ENCODE measurements around the gene KLC4. TPM values are rescaled to one million over a fixed set of nuclear protein-coding genes. Genes with fewer than 3 reads are reported as not detected.

Gene KLC4
- polyA plus RNA-seq, 4 donors: 36.3 to 333 (median 206) TPM

DNA sequence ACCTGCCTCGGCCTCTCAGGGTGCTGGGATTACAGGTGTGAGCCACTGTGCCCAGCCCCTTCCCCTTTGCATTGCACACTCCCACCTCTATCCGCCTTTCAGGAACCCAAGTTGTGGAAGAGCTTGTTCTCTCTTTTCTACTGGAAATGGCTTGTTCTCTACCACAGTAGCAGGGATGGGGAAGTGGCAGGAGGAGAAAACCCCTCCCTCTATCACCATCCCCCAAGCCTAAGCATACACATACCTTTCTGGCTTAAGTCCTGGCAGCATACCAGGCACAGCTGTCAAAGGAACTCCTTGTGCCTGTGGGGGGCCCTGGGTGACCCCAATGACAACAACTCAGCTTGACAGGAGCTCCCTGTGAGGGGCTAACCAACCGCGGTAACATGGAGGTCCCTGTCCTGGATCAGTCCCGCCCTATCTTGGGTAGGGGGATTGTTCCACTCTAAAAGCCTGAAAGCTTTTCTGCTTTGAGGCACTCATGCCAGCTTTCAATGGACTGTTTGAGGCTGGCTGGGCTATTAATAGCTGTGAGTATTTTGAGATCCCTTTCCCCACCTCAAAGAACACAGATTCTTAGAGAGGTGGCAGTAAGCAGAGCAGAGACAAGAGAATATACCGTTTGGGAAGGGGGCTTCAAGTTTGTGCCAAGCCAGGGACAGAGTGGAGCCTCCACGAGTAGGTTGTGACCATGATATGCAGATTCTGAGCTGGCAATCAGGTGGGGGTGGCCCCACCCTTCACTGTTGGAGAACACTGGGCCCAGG, 43.1 kb upstream of the KLC4 start:
- Histone ChIP-seq H3K4me3 (ENCODE audit: low read depth in 1 of 3, low read length in 3 of 3) (no peak overlapping the region), H3K27ac (ENCODE audit: low read depth in 1 of 3, low read length in 2 of 3) (no peak overlapping the region), H3K27me3 (ENCODE audit: control insufficient read depth in 3 of 3, insufficient read depth in 3 of 3, low read length in 3 of 3) (no peaks in the 10 kb centered on the region), H3K9me3 (ENCODE audit: control insufficient read depth in 2 of 2, insufficient read depth in 1 of 2, low read depth in 1 of 2, low read length in 1 of 2) (no peaks in the 10 kb centered on the region), H3K36me3 (ENCODE audit: control insufficient read depth in 3 of 3, insufficient read depth in 2 of 3, low read depth in 1 of 3, low read length in 3 of 3) (peaks cover 7 to 65% (median 11%) of the 10 kb centered on the region in 3 donors), H3K4me1 (ENCODE audit: control insufficient read depth in 3 of 3, insufficient read depth in 2 of 3, low read depth in 1 of 3, low read length in 2 of 3) (peaks cover 4 to 25% (median 13%) of the 10 kb centered on the region in 3 donors)
- DNase-seq: no peak
- FAIRE-seq: no peak
- 70 to 77% (median 72%) methylated on average over 7 of the region's 7 CpGs for WGBS, 3 donors

DNA sequence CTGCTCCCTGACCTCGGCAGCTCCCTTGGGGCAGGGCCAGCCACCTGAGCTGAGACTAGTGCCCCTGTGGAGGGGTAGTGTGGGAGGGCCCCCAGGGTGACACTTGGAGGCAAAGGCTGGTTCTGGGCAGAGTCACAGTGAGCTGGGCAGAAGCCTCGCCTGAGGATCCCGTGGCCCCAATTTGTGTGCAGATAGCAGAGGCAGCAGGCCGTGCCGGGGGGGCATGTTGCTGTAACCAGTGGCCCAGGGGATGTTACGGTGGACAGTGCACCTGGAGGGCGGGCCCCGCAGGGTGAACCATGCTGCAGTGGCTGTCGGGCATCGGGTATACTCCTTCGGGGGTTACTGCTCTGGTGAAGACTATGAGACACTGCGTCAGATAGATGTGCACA, 42.5 kb upstream of the KLC4 start:
- FAIRE-seq: no peak
- H3K27me3 ChIP-seq (ENCODE audit: control insufficient read depth in 3 of 3, insufficient read depth in 3 of 3, low read length in 3 of 3): no peaks in the 10 kb centered on the region
- peaks cover 4 to 25% (median 13%) of the 10 kb centered on the region in 3 donors for H3K4me1 ChIP-seq (ENCODE audit: control insufficient read depth in 3 of 3, insufficient read depth in 2 of 3, low read depth in 1 of 3, low read length in 2 of 3)
- 82 to 90% (median 88%) methylated on average over 12 of the region's 12 CpGs for WGBS, 3 donors
- no peak overlapping the region for H3K4me3 ChIP-seq (ENCODE audit: low read depth in 1 of 3, low read length in 3 of 3)
- no peaks in the 10 kb centered on the region for H3K9me3 ChIP-seq (ENCODE audit: control insufficient read depth in 2 of 2, insufficient read depth in 1 of 2, low read depth in 1 of 2, low read length in 1 of 2)
- DNase-seq: no peak
- H3K27ac ChIP-seq (ENCODE audit: low read depth in 1 of 3, low read length in 2 of 3): no peak overlapping the region
- peaks cover 2 to 59% (median 7%) of the 10 kb centered on the region in 3 donors for H3K36me3 ChIP-seq (ENCODE audit: control insufficient read depth in 3 of 3, insufficient read depth in 2 of 3, low read depth in 1 of 3, low read length in 3 of 3)

DNA sequence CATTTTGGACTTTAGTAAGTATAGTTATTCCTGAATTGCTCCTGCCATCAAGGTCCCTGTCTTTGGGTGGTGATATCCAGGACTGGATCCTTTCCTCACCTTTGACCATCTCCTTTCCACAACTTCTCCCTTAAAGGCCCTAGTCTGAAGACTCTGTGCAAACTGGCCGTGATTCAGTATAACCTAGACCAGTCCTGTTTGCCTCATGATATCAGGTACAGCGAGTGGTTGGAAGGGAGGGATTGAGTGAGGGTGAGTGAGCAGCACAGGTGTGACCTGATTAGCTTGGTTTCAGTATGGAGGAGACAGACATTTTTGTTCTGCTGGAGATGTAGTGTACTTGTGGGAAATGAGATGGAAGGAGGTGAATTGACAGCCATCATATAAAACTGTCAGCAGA, 40.3 kb upstream of the KLC4 start:
- 88 to 91% (median 90%) methylated on average over 2 of the region's 2 CpGs for WGBS, 3 donors
- FAIRE-seq: no peak
- Histone ChIP-seq H3K36me3 (ENCODE audit: control insufficient read depth in 3 of 3, insufficient read depth in 2 of 3, low read depth in 1 of 3, low read length in 3 of 3) (peaks cover 2 to 65% (median 7%) of the 10 kb centered on the region in 3 donors), H3K4me1 (ENCODE audit: control insufficient read depth in 3 of 3, insufficient read depth in 2 of 3, low read depth in 1 of 3, low read length in 2 of 3) (peaks cover 0 to 24% (median 10%) of the 10 kb centered on the region in 3 donors), H3K27me3 (ENCODE audit: control insufficient read depth in 3 of 3, insufficient read depth in 3 of 3, low read length in 3 of 3) (no peaks in the 10 kb centered on the region), H3K9me3 (ENCODE audit: control insufficient read depth in 2 of 2, insufficient read depth in 1 of 2, low read depth in 1 of 2, low read length in 1 of 2) (no peaks in the 10 kb centered on the region), H3K4me3 (ENCODE audit: low read depth in 1 of 3, low read length in 3 of 3) (no peak overlapping the region), H3K27ac (ENCODE audit: low read depth in 1 of 3, low read length in 2 of 3) (no peak overlapping the region)
- DNase-seq: no peak

DNA sequence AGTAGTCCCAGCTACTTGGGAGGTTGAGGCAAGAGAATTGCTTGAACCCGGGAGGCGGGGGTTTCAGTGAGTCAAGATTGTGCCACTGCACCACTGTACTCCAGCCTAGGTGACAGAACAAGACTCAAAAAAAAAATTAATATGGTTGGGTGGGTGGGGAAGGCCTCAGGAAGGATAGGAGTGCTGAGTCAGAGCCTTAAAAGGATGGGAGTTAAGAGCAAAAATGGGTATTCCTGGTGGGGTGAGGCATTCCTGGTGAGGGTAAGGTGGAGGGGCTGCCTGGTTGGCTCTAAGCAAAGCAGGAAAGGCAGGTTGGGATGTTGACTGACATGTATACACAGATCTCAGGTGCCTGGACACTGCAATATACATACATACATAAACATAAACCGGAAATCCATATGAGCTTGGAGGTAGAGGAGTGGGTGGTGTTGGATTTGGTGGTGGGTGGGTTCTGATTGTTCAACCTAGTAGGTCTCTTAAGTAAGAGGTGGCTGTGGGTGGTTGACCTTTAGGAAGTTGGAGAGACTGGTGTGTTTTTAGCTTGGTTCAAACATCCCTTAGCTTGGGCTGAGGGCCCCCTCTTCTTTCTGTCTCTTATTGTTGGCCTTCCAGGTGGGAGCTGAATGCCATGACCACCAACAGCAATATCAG, 39.3 kb upstream of the KLC4 start:
- H3K27me3 ChIP-seq (ENCODE audit: control insufficient read depth in 3 of 3, insufficient read depth in 3 of 3, low read length in 3 of 3): no peaks in the 10 kb centered on the region
- H3K36me3 ChIP-seq (ENCODE audit: control insufficient read depth in 3 of 3, insufficient read depth in 2 of 3, low read depth in 1 of 3, low read length in 3 of 3): peaks cover 4 to 71% (median 7%) of the 10 kb centered on the region in 3 donors
- H3K27ac ChIP-seq (ENCODE audit: low read depth in 1 of 3, low read length in 2 of 3): peak overlapping the region in 1 of 3 donors; percentile 86
- no peak overlapping the region for H3K4me3 ChIP-seq (ENCODE audit: low read depth in 1 of 3, low read length in 3 of 3)
- DNase-seq: no peak
- 93 to 97% (median 96%) methylated on average over 3 of the region's 3 CpGs for WGBS, 3 donors
- H3K9me3 ChIP-seq (ENCODE audit: control insufficient read depth in 2 of 2, insufficient read depth in 1 of 2, low read depth in 1 of 2, low read length in 1 of 2): no peaks in the 10 kb centered on the region
- no peak for FAIRE-seq
- peaks cover 0 to 25% (median 4%) of the 10 kb centered on the region in 3 donors for H3K4me1 ChIP-seq (ENCODE audit: control insufficient read depth in 3 of 3, insufficient read depth in 2 of 3, low read depth in 1 of 3, low read length in 2 of 3)

DNA sequence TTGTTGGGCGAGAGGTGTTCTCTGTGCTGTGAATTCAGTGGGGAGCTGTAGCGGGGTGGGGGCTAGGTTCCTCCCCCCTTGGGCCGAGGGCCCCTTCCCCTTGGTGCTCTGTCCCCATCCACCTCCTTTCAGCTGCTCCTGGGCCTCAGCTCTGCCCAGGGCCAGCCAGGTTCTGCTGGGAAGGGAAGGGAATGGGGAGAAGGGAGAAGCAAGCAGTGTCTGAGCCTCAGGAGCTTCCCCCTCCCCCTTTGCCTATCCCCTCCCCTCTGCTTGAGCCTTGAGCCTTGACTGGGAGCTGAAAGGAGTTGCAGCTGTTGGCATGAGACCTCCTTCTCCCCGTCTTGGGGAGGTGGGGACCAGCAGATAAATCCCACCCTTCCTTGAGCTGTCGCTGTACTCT, 38.6 kb upstream of the KLC4 start:
- no peak for DNase-seq
- 53 to 56% (median 55%) methylated on average over 5 of the region's 5 CpGs for WGBS, 3 donors
- Histone ChIP-seq H3K4me1 (ENCODE audit: control insufficient read depth in 3 of 3, insufficient read depth in 2 of 3, low read depth in 1 of 3, low read length in 2 of 3) (peaks cover 0 to 25% (median 2%) of the 10 kb centered on the region in 3 donors), H3K36me3 (ENCODE audit: control insufficient read depth in 3 of 3, insufficient read depth in 2 of 3, low read depth in 1 of 3, low read length in 3 of 3) (peaks cover 4 to 76% (median 7%) of the 10 kb centered on the region in 3 donors), H3K27ac (ENCODE audit: low read depth in 1 of 3, low read length in 2 of 3) (peak overlapping the region; percentile 2 to 86 (median 81)), H3K27me3 (ENCODE audit: control insufficient read depth in 3 of 3, insufficient read depth in 3 of 3, low read length in 3 of 3) (no peaks in the 10 kb centered on the region), H3K4me3 (ENCODE audit: low read depth in 1 of 3, low read length in 3 of 3) (peak overlapping the region in 2 of 3 donors; percentile 90 to 96), H3K9me3 (ENCODE audit: control insufficient read depth in 2 of 2, insufficient read depth in 1 of 2, low read depth in 1 of 2, low read length in 1 of 2) (no peaks in the 10 kb centered on the region)
- no peak for FAIRE-seq

DNA sequence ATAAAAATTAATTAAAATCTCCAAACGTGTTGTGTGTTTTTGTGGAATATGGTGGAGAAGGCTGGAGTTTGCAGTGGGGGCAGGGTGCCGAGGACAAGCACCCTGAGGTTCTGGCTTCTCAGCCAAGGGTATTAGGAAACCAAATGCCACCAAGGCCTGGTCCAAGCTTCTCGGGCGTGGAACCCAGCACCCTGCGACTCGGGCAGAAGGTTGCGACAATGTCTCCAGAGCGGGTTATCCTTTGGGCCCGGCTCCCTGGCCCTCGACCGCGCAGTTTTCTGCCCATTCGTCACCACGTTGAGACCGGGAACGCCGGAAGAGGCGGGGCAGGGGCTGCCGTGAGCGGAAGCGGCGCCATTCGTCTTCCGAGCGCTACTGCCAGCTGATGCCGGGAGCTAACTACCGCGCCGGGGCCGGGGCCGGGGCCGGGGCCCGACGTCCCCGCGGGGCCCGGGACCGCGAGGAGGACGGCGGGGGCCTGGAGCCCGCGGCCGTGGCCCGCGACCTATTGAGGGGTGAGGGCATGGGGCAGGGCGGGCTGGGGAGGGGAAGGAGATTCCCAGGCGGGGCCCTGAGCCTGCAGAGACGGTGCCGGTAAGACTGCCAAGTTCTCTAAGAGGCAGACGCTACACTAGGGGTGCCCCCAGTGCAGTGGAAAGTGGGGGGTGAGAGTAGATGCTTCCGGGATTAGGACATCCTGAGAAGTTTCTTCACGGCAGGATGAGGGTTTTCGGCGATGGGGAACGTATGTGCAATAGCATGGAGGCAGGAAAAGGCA, 38.0 kb upstream of the KLC4 start, which contains the start of gene RRP36:
RRP36 (plus strand) TSS at position 354 of the 778 bp plus-strand sequence; CDS start at position 386, 32 bp downstream.
- DNase-seq: peak; percentile 76 to 91
- Histone ChIP-seq H3K9me3 (ENCODE audit: control insufficient read depth in 2 of 2, insufficient read depth in 1 of 2, low read depth in 1 of 2, low read length in 1 of 2) (no peaks in the 10 kb centered on the region), H3K4me3 (ENCODE audit: low read depth in 1 of 3, low read length in 3 of 3) (peak within 1 kb of the TSS; percentile 90 to 96 (median 94)), H3K36me3 (ENCODE audit: control insufficient read depth in 3 of 3, insufficient read depth in 2 of 3, low read depth in 1 of 3, low read length in 3 of 3) (peaks cover 5 to 76% (median 8%) of the 10 kb centered on the region in 3 donors), H3K27ac (ENCODE audit: low read depth in 1 of 3, low read length in 2 of 3) (peak within 1 kb of the TSS; percentile 66 to 86 (median 85)), H3K27me3 (ENCODE audit: control insufficient read depth in 3 of 3, insufficient read depth in 3 of 3, low read length in 3 of 3) (no peaks in the 10 kb centered on the region), H3K4me1 (ENCODE audit: control insufficient read depth in 3 of 3, insufficient read depth in 2 of 3, low read depth in 1 of 3, low read length in 2 of 3) (peaks cover 0 to 21% (median 2%) of the 10 kb centered on the region in 3 donors)
- 1% methylated on average over 45 to 56 of the region's 56 CpGs for WGBS, 3 donors
- FAIRE-seq: no peak

DNA sequence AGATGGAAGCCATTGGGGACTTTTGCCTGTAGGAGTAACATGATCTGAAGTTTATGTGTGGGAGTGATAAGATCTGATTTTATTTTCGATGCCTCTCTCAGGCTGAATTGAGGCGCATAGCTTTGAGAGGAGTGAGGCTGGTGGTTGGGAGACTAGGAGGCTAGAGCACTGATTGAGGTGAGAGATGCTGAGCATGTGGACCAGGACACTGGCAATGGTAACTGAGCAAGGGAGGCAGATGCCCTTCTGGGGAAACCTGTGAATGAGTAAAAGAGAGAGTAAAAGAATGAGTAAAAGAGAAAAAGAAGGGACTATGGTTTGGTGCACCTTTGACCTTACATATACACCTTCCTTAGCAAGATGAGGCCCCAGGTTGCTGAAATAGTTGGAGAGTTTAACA, 35.0 kb upstream of the KLC4 start:
- 93 to 95% (median 94%) methylated on average over 2 of the region's 2 CpGs for WGBS, 3 donors
- FAIRE-seq: no peak
- peaks cover 13 to 75% (median 22%) of the 10 kb centered on the region in 3 donors for H3K36me3 ChIP-seq (ENCODE audit: control insufficient read depth in 3 of 3, insufficient read depth in 2 of 3, low read depth in 1 of 3, low read length in 3 of 3)

DNA sequence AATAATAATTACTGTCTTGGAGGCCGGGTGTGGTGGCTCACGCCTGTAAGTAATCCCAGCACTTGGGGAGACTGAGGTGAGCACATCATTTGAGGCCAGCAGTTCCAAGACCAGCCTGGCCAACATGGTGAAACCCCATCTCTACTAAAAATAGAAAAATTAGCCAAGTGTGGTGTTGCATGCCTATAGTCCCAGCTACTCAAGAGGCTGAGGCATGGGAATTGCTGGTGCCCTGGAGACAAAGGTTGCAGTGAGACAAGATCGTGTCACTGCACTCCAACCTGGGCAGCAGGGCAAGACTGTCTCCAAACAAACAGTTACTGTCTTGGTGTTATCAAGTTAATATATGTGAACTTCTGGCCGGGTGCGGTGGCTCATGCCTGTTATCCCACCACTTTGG, 33.1 kb upstream of the KLC4 start:
- H3K27me3 ChIP-seq (ENCODE audit: control insufficient read depth in 3 of 3, insufficient read depth in 3 of 3, low read length in 3 of 3): no peaks in the 10 kb centered on the region
- no peak for DNase-seq
- H3K9me3 ChIP-seq (ENCODE audit: control insufficient read depth in 2 of 2, insufficient read depth in 1 of 2, low read depth in 1 of 2, low read length in 1 of 2): no peaks in the 10 kb centered on the region
- FAIRE-seq: no peak
- peaks cover 0 to 7% (median 2%) of the 10 kb centered on the region in 3 donors for H3K4me1 ChIP-seq (ENCODE audit: control insufficient read depth in 3 of 3, insufficient read depth in 2 of 3, low read depth in 1 of 3, low read length in 2 of 3)
- H3K27ac ChIP-seq (ENCODE audit: low read depth in 1 of 3, low read length in 2 of 3): no peak overlapping the region
- no peak overlapping the region for H3K4me3 ChIP-seq (ENCODE audit: low read depth in 1 of 3, low read length in 3 of 3)
- WGBS, 3 donors: 80 to 88% (median 81%) methylated on average over 5 of the region's 5 CpGs
- H3K36me3 ChIP-seq (ENCODE audit: control insufficient read depth in 3 of 3, insufficient read depth in 2 of 3, low read depth in 1 of 3, low read length in 3 of 3): peaks cover 13 to 72% (median 26%) of the 10 kb centered on the region in 3 donors

More for the DNA sequence above, 35.0 kb upstream of the KLC4 start:
- Histone ChIP-seq H3K27me3 (ENCODE audit: control insufficient read depth in 3 of 3, insufficient read depth in 3 of 3, low read length in 3 of 3) (no peaks in the 10 kb centered on the region), H3K4me3 (ENCODE audit: low read depth in 1 of 3, low read length in 3 of 3) (no peak overlapping the region), H3K4me1 (ENCODE audit: control insufficient read depth in 3 of 3, insufficient read depth in 2 of 3, low read depth in 1 of 3, low read length in 2 of 3) (peaks cover 0 to 15% (median 2%) of the 10 kb centered on the region in 3 donors), H3K27ac (ENCODE audit: low read depth in 1 of 3, low read length in 2 of 3) (no peak overlapping the region), H3K9me3 (ENCODE audit: control insufficient read depth in 2 of 2, insufficient read depth in 1 of 2, low read depth in 1 of 2, low read length in 1 of 2) (no peaks in the 10 kb centered on the region)
- DNase-seq: no peak

Data from small intestine (tissue), 7 donors.